HCT116 (cell line): ENCODE measurements around the gene ANXA2R. TPM values are rescaled to one million over a fixed set of nuclear protein-coding genes. Genes with fewer than 3 reads are reported as not detected.

Source experiments
- ATAC-seq: fragments of 200-7000 bp; cut with Tn5 transposase; 2 replicates; pipeline ENCODE4 v1.9.1; 2020; ENCODE audit warnings: mild to moderate bottlenecking, moderate library complexity
- BruUV-seq: library from RNA; stranded (reverse); fragments of 400-500 nt; replicated peaks from 2 replicates; lab custom pipeline; 2021; lab: Mats Ljungman, UMichigan
- CTCF ChIA-PET: fragments of 300-600 bp; sonication (Branson Sonifier 250); formaldehyde crosslinking; loops from one replicate; lab custom pipeline; 2021; ENCODE audit warnings: antibody characterized with exemption; lab: Charles Lee
- POLR2A ChIA-PET: fragments of 300-600, 350-600 bp; sonication (Branson Sonifier 250); formaldehyde crosslinking; loops from one replicate; lab custom pipeline; 2021; ENCODE audit warnings: antibody characterized with exemption; lab: Charles Lee
- RAD21 ChIA-PET, 2 experiments: fragments of 300-600 bp; sonication (Branson Sonifier 250); formaldehyde crosslinking; loops; one replicate each; lab custom pipeline; 2023; ENCODE audit warnings: low total read pairs in 2 of 2; ENCODE audit not compliant: uncharacterized antibody in 2 of 2, unreplicated experiment in 2 of 2, low non-redundant PET in 1 of 2; lab: Charles Lee
- DNase-seq: peaks from one replicate; pipeline ENCODE4 v3.0.0-alpha.2; 2010; ENCODE audit warnings: low read depth, low spot score
- H2AFZ ChIP-seq: fragments of 200-600 bp; shearing (Covaris generic), sonication (generic); 2 replicates; pipeline ENCODE4 v1.6.1; 2017; ENCODE audit warnings: low read depth, mixed run types, mixed read lengths, antibody characterized with exemption, low read length; ENCODE audit not compliant: poor library complexity, severe bottlenecking
- H3K27ac ChIP-seq: 2 replicates; pipeline ENCODE4 v1.5.1; 2012; ENCODE audit warnings: low read depth, low read length
- H3K27me3 ChIP-seq: fragments of 200-600 bp; sonication (generic); 2 replicates; pipeline ENCODE4 v1.6.1; 2016; ENCODE audit warnings: mixed run types, low read length, mixed read lengths; ENCODE audit not compliant: insufficient read depth
- H3K36me3 ChIP-seq, 2 experiments: fragments of 200-500 bp in 1 of 2; fragments of 200-600 bp in 1 of 2; sonication (Bioruptor generic) in 1 of 2; sonication (generic) in 1 of 2; 2 replicates each; pipeline versions ENCODE4 v1.5.1 to v1.6.1; 2014 to 2016; ENCODE audit warnings: low read length in 2 of 2, inconsistent platforms in 1 of 2, mixed read lengths in 1 of 2, mixed run types in 1 of 2; ENCODE audit not compliant: insufficient read depth in 2 of 2, control insufficient read depth in 1 of 2
- H3K4me1 ChIP-seq, 2 experiments: fragments of 200-600 bp in 1 of 2; sonication (generic) in 1 of 2; 2 replicates each; pipeline versions ENCODE4 v1.5.1 to v1.6.1; 2012 to 2017; ENCODE audit warnings: low read length in 2 of 2, inconsistent platforms in 1 of 2, mild to moderate bottlenecking in 1 of 2, mixed read lengths in 1 of 2, mixed run types in 1 of 2, moderate library complexity in 1 of 2; ENCODE audit not compliant: insufficient read depth in 2 of 2, control insufficient read depth in 1 of 2
- H3K4me2 ChIP-seq: fragments of 200-600 bp; sonication (generic); 2 replicates; pipeline ENCODE4 v1.6.1; 2017; ENCODE audit warnings: mixed run types, low read length, mixed read lengths
- H3K4me3 ChIP-seq, 2 experiments: fragments of 200-600 bp in 1 of 2; sonication (generic) in 1 of 2; replicated peaks in 1 of 2; 2 replicates each; pipeline ENCODE4 v1.5.1; 2011 to 2016; ENCODE audit warnings: low read length in 2 of 2, control low read depth in 1 of 2, low read depth in 1 of 2, mild to moderate bottlenecking in 1 of 2, mixed read lengths in 1 of 2, mixed run types in 1 of 2
- H3K79me2 ChIP-seq: fragments of 200-600 bp; sonication (generic); 2 replicates; pipeline ENCODE4 v1.6.1; 2017; ENCODE audit warnings: mild to moderate bottlenecking, mixed run types, low read length, moderate library complexity, mixed read lengths; ENCODE audit not compliant: insufficient read depth
- H3K9ac ChIP-seq: fragments of 200-600 bp; sonication (generic); 2 replicates; pipeline ENCODE4 v1.6.1; 2016; ENCODE audit warnings: low read length, mixed read lengths
- H3K9me2 ChIP-seq: fragments of 200-600 bp; sonication (generic), shearing (Covaris generic); 2 replicates; pipeline ENCODE4 v1.6.1; 2017; ENCODE audit warnings: mixed run types, mild to moderate bottlenecking, moderate library complexity; ENCODE audit not compliant: insufficient read depth
- H3K9me3 ChIP-seq, 2 experiments: fragments of 200-500 bp in 1 of 2; fragments of 200-600 bp in 1 of 2; sonication (Bioruptor generic) in 1 of 2; sonication (generic) in 1 of 2; 2 replicates each; pipeline ENCODE4 v1.6.1; 2014 to 2017; ENCODE audit warnings: low read length in 2 of 2, mixed read lengths in 2 of 2, inconsistent platforms in 1 of 2, low read depth in 1 of 2, mild to moderate bottlenecking in 1 of 2, mixed run types in 1 of 2, moderate library complexity in 1 of 2; ENCODE audit not compliant: control insufficient read depth in 1 of 2, insufficient read depth in 1 of 2
- H4K20me1 ChIP-seq: fragments of 200-600 bp; sonication (generic), shearing (Covaris generic); 2 replicates; pipeline ENCODE4 v1.6.1; 2017; ENCODE audit warnings: mixed run types, mild to moderate bottlenecking, moderate library complexity; ENCODE audit not compliant: insufficient read depth
- CEBPB ChIP-seq: IDR thresholded peaks from 2 replicates; pipeline ENCODE4 v1.6.1; 2012; ENCODE audit warnings: low read depth
- CTCF ChIP-seq, 3 experiments: fragments of 200-600 bp in 1 of 3; sonication (generic) in 1 of 3; IDR thresholded peaks in 2 of 3; conservative IDR thresholded peaks in 1 of 3; 2 replicates each; pipeline ENCODE4 v1.5.1; 2012 to 2017; ENCODE audit warnings: low read depth in 2 of 3, low read length in 2 of 3, antibody characterized with exemption in 1 of 3, borderline replicate concordance in 1 of 3, control low read depth in 1 of 3, mild to moderate bottlenecking in 1 of 3, mixed read lengths in 1 of 3, mixed run types in 1 of 3, moderate library complexity in 1 of 3; ENCODE audit not compliant: insufficient read depth in 1 of 3
- ELF1 ChIP-seq: IDR thresholded peaks from 2 replicates; pipeline ENCODE4 v1.6.1; 2012; ENCODE audit warnings: low read depth, borderline replicate concordance
- JUND ChIP-seq: IDR thresholded peaks from 2 replicates; pipeline ENCODE4 v1.6.1; 2012
- MAX ChIP-seq: IDR thresholded peaks from 2 replicates; pipeline ENCODE4 v1.6.1; 2012
- RAD21 ChIP-seq: IDR thresholded peaks from 2 replicates; pipeline ENCODE4 v1.6.1; 2012; ENCODE audit warnings: low read depth, mild to moderate bottlenecking
- SIN3A ChIP-seq: IDR thresholded peaks from 2 replicates; pipeline ENCODE4 v1.6.1; 2012; ENCODE audit warnings: low read depth
- YY1 ChIP-seq: IDR thresholded peaks from 2 replicates; pipeline ENCODE4 v1.6.1; 2011; ENCODE audit warnings: low read length, low read depth, moderate library complexity, mild to moderate bottlenecking; ENCODE audit not compliant: insufficient replicate concordance; ENCODE audit errors: extremely low read depth
- intact Hi-C: fragments of 100-400 bp; cut with micrococcal nuclease; formaldehyde crosslinking; loops from 2 replicates; pipeline ENCODE4 v1.10.0; 2022
- total RNA-seq: library from RNA; stranded (reverse); gene quantifications from one replicate; pipeline ENCODE4 v1.2.1, GENCODE V29; 2021; ENCODE audit not compliant: unreplicated experiment

The ANXA2R gene
- total RNA-seq, 1 experiment from 2014 or later, result 0.37 TPM

DNA sequence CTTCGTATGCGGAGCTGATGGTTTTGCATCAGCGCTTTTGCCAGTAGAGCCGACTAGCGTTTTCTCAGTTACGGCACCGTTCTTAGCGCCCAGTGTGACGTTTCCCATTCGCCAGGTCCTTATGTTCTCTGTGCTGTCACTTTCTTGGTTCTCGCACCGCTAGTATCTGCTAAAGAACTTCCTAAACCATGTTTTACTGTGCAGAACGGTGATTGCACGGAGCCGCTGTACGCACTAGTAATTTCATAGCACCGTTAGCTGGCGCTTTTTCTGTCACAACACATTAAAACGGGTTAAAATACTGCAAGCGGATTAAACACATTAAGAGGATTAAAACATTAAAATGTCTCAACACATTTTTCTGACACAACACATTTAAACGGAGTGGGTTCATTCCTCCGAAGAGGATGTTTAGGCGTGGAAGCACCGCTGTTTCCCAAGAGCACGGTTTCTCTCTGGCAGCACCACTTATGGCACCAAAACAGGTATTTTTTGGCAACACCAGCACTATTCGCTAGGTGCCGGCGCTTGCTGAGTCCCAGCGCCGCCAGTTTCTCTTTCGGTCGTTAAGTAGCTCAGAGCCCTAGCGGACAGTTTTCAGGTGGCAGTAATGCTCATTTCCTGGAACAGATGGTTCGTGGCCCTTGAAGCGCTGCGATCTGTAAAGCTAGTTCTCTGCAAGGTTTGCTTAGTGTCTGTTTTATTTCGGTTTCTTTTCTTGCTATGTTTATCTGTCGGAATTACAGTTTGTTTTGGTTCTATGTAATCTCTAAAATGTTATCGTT, 20.3 kb downstream of the ANXA2R start:
- intact Hi-C loops, result loop anchor here (1.0 to 2.0 kb wide), 3 partner anchors 21 to 45 kb away; partner anchors contain the start of gene ANXA2R
- H3K27ac ChIP-seq, result peak overlapping the region; percentile 14; the same call in 1 of the 2 replicates
- ChIA-PET RAD21 (interaction anchor here in 1 of 2 experiments (1.2 kb wide), 1 partner anchor 21 kb away, joined by 3 read pairs; no protein-coding TSS in a partner anchor), CTCF (interaction anchor here (1.0 to 3.7 kb wide), 8 partner anchors 10 to 370 kb away, joined by 4 to 38 read pairs (median 10); no protein-coding TSS in a partner anchor)
- H3K9ac ChIP-seq, result peak overlapping the region; percentile 38
- TF ChIP-seq ELF1 (no peak), MAX (peak; percentile 56; the same call in 1 of the 2 replicates), JUND (no peak), CEBPB (peak; percentile 58), RAD21 (peak; percentile 19; the same call in 1 of the 2 replicates), SIN3A (peak; percentile 56; the same call in 1 of the 2 replicates), YY1 (peak; percentile 30), CTCF (IDR thresholded peaks at IDR 0.05 in 2 of 3, conservative IDR thresholded peaks at IDR 0.05 in 1 of 3; ENCODE audit: borderline replicate concordance in 1 of 3, insufficient read depth in 1 of 3, low read depth in 2 of 3, low read length in 2 of 3) (peak; percentile 29 to 65 (median 55); a peak in 5 of 6 replicates)
- TF ChIP-seq, all 23 proteins: peak for 6
- no peaks in the 10 kb centered on the region for H3K27me3 ChIP-seq
- no peaks in the 10 kb centered on the region for H3K9me2 ChIP-seq
- H3K4me3 ChIP-seq, result peak overlapping the region; percentile 67 to 68
- ATAC-seq (peak; percentile 81), DNase-seq (peak; percentile 87)
- POLR2A ChIA-PET, result interaction anchor here (0.8 to 2.5 kb wide), 8 partner anchors 21 to 294 kb away, joined by 3 to 9 read pairs (median 5); partner anchors contain the start of genes HMGCS1 and ZNF131
- no peaks in the 10 kb centered on the region for H3K79me2 ChIP-seq
- H3K36me3 ChIP-seq, result no peaks in the 10 kb centered on the region
- peak overlapping the region; percentile 96 for H2AFZ ChIP-seq
- H3K4me2 ChIP-seq, result peak overlapping the region; percentile 97
- H3K9me3 ChIP-seq, result no peaks in the 10 kb centered on the region
- no TSS peak for BruUV-seq
- no peaks in the 10 kb centered on the region for H4K20me1 ChIP-seq
- H3K4me1 ChIP-seq, result peaks cover 4 to 27% of the 10 kb centered on the region in 2 experiments; a peak in 3 of 4 replicates
